ENCODE measurements around the gene TMPRSS13.
"Not testable (repeated sequence)": the region's sequence is repeated elsewhere in the genome, so short reads cannot be mapped to it uniquely, and the experiment has no call there.

TMPRSS13 gene

DNA sequence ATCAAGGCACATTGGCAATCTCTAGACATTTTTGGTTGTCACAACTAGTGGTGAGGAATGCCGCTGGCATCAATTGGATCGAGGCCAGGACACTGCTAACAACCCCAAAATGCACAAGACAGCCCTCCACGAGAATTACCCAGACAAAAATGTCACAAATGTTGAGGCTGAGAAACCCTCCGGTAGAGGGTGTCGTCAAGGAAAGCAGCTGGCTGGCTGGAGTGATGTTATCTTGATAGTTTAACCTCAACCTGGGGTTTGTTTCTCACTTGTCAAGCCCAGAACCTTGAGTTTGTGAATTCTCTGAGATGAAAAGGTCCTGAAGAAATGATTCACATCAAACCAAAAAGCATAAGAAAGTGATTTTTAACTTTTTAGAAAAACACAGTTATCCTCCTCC, 21.1 kb upstream of the TMPRSS13 start:
- peak; percentile 55 for DNase-seq

DNA sequence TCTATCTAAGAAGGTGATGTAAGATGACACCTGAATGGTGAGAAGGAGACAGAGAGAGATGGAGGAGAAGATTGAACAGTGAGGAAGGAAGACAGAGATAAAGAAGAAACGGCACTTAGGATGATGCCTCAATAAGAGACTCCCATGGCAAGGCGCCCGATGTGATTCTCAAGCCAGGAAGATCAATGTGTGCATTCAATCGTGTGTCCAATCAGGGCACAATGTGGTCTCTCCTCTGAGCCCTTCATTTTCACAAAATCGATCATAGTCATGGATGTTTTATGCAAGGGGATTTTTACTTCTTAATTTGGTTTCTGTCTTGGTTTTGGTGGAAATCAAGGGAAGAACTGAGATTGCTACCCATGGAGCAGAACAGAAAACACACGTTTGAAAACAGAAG, 19.9 kb upstream of the TMPRSS13 start:
- DNase-seq: no peak

DNA sequence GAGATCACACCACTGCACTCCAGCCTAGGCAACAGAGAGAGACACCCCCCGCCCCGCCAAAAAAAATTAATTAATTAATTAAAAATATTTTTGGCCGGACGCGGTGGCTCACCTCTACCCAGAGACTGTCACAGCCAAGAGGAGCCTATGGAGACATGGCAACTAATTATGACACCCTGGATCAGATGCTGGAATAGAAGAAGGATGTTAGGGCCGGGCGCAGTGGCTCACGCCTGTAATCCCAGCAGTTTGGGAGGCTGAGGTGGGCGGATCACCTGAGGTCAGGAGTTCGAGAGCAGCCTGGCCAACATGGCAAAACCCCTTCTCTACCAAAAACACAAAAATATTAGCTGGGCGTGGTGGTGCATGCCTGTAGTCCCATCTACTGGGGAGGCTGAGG, 19.3 kb upstream of the TMPRSS13 start:
- DNase-seq: not testable (repeated sequence)

DNA sequence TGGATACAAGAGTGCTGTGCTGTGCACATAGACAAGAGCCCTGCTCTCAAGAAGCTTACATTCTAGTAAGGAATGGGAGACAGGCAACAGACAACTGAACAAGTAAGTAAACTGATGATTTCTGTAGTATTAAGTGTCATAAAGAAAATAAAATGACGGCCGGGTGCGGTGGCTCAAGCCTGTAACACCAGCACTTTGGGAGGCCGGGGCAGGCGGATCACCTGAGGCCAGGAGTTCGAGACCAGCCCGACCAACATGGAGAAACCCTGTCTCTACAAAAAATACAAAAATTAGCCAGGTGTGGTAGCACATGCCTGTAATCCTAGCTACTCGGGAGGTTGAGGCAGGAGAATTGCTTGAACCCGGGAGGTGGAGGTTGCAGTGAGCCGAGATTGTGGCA, 18.5 kb upstream of the TMPRSS13 start:
- not testable (repeated sequence) for DNase-seq

DNA sequence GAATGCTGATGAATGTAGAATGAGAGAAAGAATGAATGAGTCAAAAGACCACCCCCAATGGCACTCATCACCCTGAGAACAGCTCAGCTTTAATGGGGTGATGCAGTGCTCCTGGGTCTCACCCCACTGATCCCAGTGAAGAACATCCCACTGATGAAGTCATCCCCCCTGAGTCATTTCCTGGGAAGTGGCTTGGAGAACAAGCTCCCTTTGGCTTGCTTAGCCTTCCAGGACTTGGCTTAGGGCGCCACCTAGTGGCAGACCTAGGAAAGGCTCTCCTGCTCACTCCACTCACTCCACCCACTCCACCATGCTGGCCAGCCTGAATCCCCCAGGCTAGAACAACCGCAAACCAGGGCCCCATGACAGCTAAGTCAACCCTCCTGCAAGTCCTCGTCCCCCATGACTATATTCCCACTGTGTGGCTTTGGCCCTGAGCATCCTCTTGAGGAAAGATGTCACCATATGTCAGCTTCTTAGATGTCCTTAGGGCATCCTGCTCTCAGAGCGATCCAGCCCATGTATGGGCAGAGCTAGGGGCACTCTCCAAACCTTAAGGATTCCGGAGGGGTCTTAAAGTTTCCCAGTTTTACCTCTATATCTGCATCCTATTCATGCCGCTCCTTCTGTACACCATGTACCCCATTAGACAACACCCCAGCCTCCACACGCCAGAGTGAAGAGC, 17.8 kb upstream of the TMPRSS13 start:
- DNase-seq: peak; percentile 84

DNA sequence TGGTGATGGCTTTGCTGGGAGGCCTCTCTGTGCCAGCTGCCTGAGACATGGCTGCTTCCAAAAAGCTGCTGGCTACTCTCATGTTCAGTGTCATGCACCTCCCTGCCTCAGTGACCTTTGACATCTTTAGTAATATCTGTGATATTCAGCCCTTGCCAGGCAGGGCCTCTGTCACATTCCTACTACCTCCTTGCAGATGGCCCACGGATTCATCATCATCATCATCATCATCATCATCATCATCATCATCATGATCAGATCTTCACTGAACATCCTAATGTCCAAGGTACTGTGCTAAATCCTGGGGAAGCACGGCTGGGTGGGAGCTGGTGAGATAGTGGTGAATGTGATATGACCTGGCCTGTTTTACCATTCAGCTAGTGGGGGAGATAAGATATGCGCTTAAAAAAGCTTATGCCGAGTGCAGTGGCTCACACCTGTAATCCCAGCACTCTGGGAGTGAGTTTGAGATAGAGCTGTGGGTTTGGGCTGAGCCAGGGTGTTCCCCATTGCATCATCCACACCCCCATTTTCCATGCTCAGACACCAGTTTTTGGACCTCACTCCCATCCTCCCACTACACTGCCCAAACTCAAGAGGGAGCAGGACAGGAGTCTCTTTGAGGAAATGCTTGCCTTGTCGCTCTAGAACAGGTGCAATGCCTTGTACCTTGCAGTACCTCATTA, 17.1 kb upstream of the TMPRSS13 start:
- no peak for DNase-seq

DNA sequence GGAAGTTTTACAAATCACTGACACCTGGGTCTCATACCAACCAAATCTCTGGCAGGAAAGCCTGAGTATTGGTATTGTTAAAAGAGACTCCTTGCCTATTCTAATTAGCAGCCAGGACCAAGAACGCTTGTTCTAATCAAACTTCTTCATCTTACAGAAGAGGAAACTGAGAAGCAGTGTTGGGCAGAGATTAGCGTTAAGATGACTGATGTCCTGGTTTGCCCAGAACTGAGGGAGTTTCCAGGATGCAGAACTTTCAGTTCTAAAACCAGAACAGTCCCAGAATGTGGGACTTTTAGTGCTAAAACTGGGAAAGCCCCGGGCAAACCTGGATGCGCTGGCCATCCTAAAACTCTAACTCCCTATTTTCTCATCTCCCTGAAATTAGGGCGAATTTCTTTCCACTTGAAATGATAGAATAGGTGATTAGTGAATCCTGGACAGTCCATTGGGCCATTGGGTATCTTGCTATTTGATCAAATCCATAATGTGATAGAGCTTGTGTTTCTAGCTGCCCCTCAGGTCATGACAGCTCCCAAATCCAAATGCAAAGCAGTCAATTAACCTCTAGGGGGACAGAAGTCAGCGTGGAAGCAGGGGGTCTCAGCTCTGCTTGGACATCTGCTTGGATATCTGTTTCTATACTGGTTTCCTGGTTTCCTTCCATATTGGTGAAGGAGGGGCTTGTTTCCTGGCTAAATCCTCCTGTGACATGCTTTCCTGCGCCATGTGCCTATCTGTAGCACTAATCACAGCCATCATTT, 16.0 kb upstream of the TMPRSS13 start:
- DNase-seq: no peak

DNA sequence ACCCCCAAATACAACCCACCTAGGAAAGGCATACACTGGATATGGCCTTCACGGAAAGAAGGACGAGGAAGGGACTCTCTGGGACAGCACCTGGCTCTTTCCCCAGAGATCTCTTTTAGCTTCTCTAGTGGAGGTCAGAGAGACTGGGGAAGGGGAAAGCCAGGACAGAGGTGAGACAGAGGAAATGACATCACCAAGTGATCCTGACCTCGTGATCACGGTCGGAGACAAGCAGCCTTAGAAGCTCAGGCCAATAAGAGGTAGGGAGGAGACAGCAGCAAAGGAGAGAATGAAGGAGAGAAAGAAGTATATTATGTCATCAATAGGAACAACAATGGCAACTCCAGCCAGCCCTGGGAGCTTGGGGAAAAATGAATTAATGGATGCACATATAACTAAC, 15.4 kb upstream of the TMPRSS13 start:
- DNase-seq: no peak

DNA sequence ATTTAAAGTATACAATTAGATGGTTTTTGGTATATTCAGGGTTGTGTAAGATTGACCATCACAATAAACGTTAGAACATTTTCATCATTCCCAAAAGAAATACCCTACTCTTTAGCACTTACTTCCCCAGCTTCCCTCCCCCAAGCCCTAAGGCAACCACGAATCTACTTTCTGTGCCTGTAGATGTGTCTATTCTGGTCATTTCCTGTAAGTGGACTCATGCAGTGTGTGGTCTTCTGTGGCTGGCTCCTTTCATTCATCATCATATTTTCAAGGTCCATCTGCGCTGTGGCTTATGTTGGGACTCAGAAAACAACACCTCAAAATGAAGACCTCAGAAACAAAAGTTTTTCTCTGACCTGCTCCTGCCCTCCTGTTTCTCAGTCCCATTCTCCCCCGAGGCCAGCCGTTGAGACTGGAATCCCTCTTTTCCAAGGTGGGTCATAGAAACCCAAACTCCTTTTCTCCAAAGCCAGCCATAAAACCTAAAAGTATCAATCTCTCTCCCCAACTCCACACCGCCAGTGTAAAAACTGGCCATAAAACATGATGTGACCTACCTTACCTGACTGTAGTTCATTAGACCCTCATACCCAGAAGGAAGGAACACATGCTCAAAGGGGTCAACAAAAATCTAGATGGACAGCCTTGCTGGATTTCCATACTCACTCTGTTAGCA, 12.9 kb upstream of the TMPRSS13 start:
- DNase-seq: no peak

DNA sequence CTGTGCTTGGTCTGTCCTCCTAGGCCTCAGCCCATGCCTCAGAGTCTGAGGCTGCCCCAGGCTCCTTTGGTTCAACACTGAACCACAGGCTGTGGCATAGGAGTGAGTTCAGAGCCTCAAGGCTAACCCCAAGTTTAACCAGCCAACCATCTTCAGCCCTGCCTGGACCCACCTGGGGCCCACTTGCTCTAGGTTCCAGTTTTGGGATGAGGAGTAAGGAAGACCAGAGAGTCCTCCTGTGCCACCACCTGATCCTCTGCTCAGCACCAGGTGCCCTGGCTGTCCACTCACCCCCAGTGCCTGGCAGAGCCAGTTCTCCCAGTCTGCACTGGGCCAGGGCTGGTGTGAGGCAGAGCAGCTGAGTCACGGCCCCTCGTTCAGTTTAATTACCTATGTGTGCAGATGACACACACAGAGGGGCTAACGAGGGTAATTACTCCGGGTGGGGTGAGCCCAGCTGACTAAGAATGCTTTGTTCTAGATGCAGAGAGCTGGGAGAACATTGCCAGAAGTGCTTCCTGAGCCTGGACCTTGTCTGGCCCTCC, 12.0 kb upstream of the TMPRSS13 start:
- no peak for DNase-seq

DNA sequence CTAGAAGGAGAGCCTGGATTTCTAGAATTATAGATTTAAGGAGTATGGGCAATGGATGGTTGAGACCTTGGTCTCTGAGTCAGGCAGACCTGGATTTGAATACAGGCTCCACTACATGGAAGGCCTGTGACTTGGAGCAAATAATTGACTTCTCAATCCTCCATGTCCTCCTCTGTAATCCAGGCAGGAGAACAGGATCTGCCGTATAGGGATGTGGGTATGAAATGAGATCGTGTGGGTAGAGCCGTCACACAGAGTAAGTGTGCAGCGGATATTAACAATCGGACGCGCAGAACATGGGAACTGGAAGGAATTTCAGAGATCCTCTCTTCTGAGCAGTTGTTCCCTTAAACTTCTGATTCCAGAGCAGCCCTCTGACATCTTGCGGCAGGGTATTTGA, 11.5 kb upstream of the TMPRSS13 start:
- DNase-seq: no peak

DNA sequence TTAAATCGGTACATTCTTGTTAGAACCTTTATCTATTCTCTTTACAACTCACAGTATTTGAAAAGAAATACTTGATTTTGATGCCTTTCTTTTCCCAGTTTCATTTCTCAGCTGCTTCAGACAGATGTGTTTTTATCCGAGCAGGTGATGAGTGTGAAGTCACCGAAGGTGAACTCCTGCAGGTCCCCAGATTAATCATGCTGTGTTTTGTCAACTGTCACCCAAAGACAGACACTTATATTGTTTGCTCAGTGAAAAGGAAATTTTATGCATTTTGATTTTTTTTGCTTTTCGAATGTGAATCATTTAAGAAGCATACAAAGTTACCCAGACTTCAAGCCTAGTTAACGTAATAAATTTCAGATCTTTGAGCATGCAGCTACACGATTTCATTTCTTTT, 7.8 kb upstream of the TMPRSS13 start:
- no peak for DNase-seq

DNA sequence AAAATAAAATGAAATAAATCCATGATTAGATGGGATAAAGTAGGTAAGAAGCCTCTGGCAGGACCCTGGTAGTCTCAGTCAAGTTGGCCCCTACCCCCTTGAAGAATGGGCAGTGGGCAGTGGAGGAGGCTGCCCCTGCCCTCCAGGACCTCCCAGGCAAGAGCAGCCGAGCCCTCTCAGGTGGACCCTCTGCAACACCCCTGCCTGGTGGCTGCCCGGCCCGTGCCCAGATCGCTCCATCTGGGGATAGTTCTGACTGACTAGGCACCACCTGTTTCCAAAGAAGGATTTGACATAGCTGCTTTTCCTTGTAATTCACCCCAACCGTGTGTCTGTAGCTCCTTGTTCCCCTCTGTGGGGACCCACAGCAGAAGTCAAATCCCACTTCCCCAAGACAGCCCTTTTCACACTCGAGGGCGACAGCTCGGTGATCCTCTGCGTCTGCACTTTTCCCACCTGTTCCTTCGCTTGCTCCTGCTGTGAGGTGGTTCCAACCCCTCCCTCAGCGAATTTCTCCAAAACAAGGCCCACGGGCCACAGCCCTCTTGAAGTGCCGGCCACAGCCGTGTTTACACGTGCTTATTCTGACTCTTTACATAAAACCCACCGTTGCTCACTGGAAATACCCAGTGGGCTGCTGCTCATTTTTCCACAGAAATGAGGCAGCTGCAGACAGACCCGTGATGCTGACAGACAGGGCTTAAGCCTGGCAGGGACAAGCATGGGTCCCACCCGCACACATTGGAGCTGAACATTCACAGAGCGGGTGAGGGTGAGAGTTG, 5.5 kb upstream of the TMPRSS13 start:
- DNase-seq: no peak

DNA sequence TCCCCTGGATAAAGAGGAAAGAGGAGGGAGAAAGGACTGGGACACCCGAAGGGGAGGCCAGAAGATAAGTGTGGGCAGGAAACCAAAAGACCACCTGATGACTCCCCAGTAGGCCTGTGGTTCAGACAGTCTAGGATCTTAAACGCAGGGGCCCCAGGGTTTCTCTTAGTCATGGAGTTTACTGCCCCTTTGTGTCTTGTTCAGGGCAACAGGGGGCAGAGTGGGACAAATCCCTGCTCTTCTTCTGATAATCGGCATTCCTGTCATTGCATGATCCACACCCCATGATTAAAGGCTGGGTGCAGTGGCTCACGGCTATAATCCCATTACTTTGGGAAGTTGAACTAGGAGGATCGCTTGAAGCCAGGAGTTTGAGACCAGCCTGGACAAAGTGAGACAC, 4.7 kb upstream of the TMPRSS13 start:
- DNase-seq: no peak

DNA sequence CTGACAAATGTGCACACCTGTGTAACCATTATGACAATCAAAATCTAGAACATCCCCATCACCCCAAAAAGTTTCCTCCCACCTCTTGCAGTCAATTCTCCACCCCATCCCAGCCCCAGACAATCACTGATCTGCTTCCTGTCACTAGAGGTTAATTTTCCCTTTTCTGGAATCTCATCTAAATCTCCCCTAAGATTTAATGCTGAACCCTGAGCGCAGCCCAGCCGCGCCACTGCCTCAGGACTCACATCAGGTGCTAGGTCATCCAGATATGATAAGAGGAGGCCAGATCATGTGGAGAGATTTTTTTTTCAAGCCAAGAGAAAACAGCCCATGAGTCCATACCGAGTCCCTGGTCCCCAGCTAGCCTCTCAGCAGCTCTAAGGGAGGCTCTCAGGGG, 4.3 kb upstream of the TMPRSS13 start:
- no peak for DNase-seq

DNA sequence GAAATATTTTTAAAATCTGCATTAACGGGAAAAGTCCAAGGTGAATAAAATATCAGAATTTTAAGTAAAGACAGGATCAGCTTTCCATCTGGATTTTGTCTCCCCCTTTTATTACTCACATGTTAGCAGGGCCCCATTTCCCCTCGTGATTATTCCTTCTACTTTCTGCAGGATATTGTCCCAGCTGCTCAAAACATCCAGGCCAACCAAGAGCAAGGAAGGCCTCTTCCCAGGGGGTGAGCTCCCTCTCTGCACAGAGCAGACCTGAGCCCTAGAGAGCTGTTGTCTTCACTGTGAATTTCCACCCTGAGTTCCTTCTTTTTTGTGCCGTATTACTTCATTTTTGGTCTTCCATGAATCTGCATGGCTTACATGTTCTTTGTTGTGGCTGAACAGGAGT, 3.7 kb upstream of the TMPRSS13 start:
- DNase-seq: no peak

DNA sequence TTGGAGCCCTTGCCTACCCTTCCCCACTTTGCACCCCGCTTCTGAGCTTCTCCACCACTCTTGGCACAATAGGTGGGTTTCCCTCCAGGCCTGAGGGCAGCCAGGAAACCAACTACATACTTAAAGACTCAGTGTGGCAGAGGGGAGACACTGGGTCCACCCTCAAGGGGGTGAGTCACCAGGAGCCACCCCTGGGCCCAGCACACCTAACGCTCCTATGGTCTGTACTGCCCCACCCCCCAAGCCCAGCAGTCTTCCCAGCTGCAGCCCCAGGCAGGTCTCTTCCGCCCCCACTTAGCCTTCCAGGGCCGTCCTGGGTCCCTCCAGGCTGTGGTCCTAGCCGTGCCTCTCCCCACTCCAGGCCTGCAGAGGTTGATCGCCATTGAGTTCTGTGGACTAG, 3.2 kb upstream of the TMPRSS13 start:
- no peak for DNase-seq

DNA sequence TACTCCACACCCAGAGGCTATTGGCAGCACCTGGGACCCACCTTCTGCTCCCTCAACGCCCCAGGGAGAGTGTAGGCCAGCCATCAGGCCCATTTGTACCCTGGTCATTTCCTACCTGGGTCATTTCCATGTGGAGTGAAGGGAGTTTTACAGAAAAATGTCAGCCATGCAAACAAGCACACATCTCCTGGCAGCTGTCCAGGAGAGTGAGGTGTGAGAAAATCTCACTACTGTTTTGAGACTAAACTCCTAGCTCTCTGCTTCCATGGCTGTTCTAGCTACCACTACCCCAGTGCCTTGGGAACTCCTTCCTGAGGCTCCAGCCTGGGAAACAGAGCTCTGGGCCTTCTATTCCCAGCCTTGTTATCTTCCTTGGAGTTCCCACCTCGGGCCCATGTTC, 2.8 kb upstream of the TMPRSS13 start:
- DNase-seq: peak; percentile 52

DNA sequence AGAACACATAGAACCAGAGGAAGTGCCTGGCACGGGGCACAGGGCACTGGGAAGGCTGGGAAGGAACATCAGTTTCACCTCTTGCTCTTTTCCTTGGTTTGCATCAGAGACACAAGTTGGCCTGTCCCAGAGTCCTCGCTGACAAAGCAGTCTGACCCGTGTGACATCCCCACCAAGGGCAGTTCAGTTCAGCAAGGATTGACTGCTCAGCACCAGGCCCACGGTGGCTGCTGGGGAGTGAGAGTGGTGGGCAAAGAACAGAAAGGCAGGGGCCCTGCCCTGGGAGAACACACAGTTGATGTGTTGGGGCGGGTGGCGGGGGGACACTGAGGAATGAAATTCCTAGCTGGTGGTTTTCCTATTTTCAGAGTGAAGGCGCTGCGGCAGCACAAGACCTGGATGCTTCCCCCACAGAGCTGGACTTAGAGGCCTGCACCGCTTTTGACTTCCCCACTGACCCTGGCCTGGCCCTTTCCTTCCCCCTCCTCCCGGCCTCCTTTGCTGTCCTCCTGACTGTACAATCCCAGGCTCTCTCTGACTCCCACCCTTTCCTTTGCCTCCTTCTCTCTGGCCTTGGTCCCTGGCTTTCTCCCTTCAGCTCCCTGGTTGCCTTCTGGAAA, 2.2 kb upstream of the TMPRSS13 start:
- DNase-seq: no peak

DNA sequence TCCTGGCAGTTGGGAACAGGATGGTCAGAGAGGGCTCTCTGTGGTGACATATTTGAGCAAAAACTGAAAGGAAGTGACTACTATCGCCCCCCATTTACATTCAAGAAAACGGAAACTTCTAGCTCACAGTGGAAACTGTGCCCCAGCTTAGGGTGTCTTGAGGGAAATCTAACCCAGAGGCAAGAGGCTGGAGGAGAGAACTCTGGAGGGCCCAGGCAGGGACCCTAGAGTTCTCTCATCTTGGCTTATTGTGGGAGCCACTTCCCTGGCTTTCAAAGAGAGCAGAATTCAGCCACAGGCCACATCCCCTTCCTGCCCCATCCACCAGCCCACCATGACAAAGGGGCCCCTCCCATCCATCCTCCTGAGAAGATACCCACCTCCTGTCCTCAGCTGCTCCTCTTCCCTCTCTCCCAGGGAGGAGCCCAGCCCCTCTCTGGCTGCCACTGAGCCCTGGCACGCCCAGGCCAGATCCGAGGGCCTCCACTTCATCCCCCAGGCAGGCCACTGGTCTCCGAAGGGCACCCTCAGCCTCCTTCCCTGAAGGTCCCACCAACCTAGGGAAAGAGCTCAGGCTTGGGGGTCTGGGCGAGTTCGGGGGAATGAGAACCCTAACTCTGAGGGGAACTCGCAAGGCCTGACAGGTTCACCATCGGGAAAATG, 1.6 kb upstream of the TMPRSS13 start:
- no peak for DNase-seq

DNA sequence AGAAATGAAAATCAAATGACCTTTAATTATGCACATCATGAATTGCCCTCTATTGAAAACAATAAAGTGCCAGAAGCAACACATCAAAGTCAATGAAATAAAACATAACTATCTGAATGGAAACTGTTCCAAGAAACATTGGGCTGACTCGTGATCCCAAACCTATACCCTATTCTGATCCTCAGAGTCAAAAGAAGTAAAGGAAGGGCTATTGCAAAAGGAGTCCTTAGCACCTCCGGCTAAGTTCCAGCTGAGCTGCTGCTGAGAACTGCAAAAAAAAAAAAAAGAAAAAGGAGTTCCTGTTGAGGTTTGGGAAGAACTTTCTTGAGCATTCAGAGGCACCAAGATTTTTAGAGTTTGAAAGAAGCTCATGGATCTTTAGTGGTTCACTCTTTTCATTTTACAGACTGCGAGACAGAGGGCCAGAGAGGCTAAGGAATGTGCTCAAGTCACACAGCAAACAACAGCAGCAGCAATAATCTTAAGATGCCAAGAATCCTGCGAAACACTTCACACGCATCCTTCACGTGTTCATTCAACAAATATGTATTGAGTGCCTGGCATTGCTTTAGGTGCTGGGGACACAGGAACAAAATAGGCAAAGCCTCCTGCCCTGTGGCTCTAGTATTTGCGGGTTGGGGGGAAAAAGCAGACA, 841 bp upstream of the TMPRSS13 start:
- DNase-seq: no peak
